HG03039 (cell line): ENCODE results near the gene LRRC61.

ENCODE experiments used
- ATAC-seq: cut with Tn5 transposase; IDR thresholded peaks from one replicate; pipeline ENCODE4 v1.9.1; 2021; ENCODE audit warnings: mild to moderate bottlenecking, moderate library complexity; ENCODE audit not compliant: unreplicated experiment

The LRRC61 gene

DNA sequence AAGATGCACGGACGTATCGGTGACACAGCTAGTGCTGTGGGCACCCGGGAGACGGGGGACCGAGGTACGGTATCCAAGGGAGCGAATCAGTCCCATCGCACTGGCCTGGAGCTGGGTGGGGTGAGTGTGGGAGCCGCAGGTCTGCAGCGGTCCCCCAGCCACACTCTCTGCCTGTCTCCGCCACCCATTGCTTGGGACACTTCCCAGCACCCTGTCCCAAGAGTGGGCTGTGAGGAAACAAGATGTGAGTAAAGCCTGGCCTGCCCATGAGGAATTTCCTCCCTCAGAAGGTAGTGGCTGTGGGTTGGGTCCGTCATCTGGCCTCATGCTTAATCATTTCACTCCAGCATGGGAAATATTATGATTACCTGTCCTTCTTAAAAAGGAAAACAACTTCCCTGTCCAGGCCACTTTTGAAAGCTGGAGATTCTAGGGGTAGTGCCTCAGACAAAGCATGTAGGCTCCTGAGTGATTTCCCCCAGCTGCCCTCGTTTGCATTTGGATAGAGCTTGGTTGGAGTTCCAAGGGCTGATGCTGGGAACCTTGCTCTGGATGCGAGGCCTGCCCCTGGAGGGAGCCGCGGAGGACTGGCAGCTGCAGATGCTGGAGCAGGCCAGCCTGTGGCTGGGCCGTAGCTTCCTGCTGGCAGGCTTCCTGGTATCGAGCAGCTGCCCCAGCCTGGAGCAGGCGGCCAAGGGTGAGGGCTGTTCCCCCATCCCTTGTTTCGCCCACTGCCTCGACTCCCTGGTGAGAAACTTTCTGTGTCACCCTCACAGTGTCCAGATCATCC is 6.4 kb downstream of the LRRC61 start:
- ATAC-seq = no peak

DNA sequence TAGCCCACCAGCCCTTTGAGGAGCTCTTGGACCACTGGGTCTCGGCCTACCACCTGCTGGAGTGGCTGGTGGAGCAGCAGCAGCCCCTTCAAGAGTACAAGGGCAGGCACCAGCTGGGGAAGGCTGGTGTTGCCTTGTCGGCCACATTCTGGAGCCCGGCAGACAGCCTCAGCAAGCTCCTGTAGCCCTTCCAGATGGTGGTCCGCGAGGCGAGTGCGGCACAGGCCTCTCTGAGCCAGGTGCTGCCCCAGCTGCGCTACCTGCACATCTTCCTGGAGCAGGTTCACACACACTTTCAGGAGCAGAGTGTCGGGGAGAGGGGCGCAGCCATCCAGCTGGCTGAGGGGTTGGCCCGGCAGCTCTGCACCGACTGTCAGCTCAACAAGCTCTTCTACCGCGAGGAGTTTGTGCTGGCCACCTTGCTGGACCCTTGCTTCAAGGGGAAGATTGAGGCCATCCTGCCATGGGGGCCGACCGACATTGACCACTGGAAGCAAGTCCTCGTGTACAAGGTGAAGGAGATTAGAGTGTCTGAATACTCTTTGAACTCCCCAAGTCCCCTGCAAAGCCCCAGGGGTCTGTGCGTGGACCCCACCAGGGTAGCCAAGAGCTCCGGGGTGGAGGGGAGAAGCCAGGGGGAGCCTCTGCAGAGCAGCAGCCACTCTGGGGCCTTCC is 7.2 kb downstream of the LRRC61 start:
- no peak for ATAC-seq

DNA sequence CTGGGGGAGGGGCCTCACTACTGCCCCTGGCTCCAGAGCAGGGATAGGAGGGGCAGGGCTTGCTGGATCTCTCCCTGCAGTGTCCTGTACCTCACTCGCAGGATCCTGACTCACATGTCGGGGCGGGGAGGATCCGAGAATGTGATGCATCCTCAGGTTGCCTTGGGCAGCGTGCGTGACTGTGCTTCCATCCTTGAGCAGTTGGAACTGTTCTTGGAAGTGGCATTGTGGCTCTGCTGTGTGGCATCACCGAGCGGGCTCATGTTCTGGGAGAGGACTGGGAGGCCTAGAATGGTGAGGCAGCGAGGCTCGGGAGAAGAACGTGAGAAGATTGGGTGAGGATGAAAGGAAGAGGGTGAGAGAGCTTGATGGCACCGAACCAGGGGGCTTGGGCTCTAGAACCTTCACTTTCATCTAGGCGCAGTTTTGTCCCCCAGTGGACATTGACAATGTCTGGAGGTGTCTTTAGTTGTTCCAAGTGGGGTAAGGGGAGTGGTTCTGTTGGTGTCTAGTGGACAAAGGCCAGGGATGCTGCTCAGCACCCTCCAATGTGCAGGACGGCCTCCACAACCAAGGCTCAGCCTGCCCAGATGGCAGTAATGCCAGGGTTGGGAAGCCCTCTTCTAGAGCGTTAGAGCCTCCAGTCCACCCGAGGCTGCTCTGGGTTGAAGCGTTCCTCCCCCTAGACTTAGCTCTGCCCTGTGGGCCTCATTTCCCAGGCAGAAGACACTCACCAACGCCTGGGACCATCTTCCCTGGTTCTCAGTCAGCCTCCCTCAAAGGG is 9.9 kb downstream of the LRRC61 start:
- no peak for ATAC-seq

DNA sequence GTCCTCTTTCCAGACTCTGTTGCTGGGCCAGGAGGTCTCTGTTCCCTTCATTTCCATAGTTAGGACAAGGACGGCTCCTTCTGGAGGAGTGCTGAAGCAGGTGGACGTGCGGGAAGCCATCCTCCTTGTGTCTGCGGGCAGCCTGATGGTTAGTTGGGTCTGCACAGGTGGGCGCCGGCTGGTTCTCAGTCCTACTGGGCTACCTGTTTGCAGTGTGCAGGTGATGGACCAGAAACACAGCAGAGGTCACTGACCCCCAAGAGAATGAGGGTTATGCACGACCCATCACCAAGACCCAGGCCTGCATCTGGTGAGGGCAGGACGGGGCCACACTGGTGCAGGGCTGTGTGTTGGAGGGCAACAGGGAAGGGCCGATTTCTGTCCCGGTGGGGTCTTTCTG is 10.5 kb downstream of the LRRC61 start:
- no peak for ATAC-seq

DNA sequence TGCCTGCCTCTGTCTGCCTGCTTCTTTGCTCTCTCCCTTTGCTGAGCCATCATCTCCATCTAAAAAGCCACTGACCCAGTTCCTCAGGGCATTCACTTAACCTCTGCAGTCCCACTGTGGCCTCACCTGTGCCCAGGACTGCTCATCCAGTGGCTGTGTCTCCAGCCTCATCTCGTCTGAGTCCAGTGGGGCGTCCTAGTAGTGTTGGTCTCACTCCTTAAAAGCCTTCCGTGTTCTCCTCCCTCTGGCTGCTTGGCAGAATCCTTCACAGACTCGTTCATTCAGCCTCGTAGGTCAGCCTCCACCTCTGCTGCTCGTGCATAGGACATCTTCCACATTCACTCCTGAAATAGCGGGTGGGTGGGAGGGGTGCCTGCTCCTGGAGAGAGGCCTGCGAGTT is 11.0 kb downstream of the LRRC61 start:
- ATAC-seq = no peak

DNA sequence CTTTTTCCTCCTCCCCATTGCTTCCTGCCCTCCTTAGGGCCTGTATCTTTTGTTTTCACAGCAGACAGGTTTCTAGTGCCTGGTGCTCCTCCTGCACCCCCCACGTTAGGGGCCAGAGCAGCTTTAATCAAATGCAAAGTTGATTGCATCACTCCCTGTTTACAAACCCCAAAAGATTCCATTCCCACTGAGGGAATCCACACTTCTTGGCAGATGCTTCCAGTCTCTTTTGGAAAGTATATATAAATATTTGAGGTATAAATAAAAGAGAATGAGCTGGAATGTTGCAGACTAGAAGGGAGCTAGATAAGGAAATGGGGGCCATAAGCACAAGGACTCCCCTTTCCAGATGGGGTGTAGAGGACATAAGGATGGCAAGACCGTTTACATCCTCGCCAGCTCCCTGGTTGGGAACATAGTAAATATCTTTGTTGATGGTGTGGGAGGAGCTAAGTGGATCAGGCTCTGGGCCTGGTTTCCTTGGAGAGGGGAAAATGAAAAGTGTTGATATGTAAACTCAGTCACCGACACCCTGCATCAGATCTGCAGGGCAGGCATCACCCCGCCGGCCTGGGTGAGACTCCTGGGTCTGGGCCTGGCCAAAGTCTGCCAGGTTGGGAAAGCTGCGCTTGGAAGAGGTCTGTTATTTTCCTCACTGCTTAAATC is 12.1 kb downstream of the LRRC61 start:
- no peak for ATAC-seq

DNA sequence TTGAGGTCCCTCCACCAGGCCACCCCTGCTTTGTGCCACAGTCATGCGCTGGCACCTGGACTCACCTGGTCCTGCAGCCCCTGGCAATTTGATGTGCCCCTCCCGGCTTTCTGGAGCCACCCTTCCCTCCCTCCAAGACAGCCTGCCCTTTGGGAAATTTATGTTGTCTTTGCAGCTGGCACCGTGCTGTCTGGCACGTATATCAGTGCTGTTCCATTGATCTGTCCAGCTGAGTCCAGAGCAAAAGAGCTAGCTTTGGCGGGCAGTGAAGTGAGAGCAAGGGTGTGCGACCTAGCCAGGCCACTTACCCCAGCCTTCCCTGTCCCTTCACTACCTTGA is 12.6 kb downstream of the LRRC61 start:
- no peak for ATAC-seq

DNA sequence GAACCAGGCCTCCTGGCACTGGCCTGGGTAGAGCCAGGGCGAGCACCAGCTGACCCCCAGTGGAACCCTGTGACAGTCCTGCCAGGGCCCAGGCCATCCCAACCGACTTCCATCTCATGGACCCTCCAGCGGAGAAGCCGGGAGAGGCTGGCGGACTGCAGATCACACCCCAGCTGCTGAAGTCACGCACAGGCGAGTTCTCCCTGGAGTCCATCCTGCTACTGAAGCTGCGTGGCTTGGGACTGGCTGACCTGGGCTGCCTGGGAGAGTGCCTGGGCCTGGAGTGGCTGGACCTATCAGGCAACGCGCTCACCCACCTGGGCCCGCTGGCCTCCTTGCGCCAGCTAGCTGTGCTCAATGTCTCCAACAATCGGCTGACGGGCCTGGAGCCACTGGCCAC is 13.6 kb downstream of the LRRC61 start:
- ATAC-seq = no peak

DNA sequence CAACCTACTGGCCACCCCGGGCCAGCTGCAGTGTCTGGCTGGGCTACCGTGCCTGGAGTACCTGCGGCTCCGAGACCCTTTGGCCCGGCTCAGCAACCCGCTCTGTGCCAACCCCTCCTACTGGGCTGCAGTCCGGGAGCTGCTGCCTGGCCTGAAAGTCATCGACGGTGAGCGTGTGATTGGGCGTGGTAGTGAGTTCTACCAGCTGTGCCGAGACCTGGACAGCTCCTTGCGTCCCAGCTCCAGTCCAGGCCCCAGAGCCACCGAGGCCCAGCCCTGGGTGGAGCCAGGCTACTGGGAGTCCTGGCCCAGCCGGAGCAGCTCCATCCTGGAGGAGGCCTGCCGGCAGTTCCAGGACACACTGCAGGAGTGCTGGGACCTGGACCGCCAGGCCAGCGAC is 14.0 kb downstream of the LRRC61 start:
- ATAC-seq = no peak

DNA sequence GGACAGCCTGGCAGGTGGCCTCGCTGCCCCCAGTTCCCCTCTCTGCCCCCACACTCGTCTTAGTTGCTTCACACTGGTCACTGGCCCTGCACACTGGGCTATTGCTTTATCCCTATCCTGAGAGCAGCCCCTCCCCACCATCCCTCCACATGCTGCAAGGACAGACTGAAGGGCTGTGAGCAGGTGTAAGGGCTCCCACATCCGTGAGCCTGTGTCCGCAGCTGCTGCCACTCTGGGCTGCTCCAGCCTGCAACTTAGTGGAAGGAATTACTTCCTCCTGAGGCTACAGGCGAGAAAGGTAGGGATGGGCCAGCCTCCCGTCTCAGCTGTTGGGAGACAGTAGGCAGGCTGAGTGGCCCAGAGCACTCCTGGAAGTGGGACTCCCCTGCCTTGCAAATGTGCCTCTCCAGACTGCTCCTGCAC is 14.5 kb downstream of the LRRC61 start:
- no peak for ATAC-seq

DNA sequence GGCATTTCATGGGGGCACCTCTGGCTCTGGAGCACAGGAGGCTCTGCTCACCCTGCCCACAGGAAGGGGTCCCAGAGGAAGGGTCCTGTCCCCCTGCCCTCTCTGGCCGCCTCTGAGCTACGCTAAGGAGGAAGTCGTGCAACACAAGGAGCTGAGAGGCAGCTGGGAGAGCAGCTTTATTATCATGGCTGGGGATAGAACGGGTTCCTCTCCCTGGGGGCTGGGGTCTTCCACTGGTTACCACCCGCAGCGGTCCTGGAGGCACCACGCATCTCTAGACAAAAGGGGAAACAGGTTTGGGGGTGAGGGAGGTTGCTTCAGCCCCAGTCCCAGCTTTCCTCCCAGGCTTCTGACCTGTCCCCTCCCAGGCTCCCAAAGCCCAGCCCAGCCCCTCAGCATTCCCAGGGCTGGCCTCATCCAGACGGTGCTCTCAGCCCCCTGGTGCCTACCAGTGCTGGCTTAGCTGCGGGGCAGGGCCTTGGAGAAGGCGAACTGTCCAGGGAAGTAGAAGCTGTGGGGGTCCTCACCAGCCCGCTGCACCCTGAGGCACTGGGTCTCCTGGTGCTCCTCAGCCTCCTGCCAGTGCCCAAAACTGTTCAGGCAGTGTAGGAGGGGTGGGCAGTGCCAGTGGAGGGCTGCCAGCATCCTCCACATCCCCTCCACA is 15.1 kb downstream of the LRRC61 start:
- ATAC-seq = no peak

DNA sequence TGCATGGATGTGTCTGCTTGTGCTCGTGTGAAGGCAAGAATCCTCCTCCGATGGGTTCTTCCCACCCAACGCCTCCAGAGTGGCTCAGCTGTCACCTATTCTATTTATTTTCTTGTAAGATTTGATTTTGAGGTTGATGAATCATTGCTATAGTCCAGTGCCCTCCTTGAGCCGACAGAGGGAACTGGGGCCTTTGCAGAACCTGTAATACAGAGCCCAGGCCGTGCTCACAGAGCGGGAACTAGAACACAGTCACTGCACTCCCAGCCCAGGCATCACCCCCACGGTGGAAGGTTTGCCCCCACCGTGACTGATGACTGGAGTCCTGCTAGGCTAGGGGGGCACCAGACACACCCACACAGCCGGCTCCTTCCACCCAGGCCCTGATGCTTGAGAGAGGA is 16.3 kb downstream of the LRRC61 start:
- no peak for ATAC-seq

DNA sequence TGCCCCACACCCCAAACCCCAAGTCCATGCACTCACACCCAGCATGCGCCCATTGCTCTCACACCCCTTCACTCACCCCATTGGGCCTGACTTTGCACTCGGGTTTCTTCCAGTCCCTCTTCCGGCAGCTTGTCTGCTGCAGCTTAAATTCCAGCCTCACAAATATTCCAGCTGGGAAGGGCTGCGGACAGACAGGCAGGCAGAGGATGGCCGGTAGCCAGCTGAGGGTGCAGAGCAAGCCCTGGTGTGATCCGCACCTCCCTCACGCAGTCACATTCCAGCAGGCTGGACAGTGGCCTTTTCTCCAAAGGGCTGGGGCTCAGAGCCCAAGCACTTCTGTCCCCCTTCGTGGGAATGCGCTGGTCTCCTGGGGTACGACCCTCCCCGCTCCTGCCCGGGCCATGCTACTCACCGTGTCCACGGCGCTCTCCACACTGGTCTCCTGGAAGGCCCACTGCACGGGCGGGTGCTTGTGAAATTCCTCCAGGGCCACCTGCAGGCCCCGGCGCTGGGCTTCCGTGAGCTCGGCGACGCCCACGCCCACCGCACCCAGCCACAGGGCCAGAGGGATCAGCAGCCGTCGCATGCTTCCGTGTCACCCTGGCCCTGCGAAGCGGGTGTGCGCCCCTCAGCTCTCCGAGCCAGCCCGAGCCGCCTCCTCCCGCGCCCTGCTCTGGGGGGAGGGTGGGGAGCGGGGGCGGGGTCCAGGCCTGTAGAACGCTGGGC is 17.0 kb downstream of the LRRC61 start:
- ATAC-seq = no peak

DNA sequence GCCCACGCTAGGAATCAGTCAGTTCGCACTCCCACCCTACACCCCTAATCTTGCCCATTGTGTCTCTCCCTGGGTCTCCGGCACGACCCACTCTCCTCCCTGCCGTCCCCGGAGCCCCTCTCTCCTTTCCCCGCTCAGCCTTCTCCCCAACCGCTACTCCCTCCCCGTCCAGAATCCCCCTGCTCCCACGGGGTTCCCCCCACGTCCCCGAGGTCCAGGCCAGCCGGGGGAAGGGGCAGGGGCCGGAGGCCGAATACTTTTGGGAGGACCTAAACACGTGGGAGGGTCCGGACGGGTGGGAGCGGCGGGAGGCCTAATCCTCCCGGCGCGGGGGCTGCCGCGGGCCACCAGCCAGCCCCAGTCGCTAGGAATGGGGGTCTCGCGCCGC is 17.7 kb downstream of the LRRC61 start:
- no peak for ATAC-seq

DNA sequence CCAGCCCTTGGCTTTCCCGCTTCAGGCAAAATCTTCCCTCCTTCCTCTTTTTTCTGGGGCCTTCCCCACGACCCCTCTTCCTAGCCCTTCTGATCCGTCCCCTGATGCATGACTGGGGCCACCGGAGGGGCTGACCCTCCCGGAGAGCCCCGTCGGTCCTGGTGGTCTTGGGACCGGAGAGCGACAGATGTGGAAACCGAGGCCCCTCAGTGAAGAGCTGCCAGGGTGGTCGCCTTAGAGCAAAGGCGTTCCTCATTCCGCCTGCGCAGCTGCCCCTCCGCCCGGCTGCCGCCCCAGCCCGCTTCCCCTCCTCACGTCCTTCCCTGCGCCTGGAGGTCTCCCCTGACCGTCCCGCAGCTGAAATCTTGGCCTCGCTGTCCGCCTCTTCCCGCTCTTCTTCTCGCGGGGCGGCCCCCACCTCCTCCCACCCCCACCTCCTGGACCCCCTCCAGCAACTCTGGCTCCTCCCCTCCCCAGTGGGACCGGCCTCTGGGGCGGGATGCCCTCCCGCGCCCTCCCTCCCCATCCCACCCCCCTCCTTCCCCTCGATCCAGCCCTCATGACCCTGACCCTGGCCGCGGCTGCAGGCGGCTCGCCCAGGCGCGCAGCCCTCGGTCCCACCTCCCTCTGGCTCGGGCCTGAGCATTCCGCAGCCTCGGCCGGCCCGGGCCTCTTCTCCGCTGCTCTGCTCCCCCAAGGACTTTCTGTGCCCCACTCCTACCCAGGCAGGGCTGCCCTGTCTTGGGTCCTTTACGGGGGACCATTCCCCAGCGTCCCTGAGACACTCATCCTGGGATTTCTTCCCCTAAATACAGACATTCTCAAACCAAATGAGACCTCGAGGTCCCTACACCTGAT is 18.3 kb downstream of the LRRC61 start, which contains the start of gene RARRES2:
TSS of gene RARRES2 (minus strand) at position 367 of the 858 bp plus-strand sequence. CDS start 1,020 bp downstream, outside the sequence.
- ATAC-seq = no peak

DNA sequence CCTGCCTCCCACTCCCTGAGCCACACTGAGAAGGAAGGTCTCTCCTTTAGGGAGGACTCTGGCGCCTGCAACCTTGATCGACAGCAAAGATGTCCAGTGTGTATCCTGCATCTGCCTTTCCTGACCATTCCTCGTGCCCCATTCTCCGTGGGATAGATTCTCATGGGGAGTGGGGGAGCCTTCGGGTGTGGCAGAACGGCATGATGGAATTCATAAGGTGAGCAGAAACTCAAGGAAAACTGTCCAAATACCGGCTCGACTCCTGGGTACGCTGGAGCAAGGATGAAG is 18.9 kb downstream of the LRRC61 start:
- no peak for ATAC-seq

DNA sequence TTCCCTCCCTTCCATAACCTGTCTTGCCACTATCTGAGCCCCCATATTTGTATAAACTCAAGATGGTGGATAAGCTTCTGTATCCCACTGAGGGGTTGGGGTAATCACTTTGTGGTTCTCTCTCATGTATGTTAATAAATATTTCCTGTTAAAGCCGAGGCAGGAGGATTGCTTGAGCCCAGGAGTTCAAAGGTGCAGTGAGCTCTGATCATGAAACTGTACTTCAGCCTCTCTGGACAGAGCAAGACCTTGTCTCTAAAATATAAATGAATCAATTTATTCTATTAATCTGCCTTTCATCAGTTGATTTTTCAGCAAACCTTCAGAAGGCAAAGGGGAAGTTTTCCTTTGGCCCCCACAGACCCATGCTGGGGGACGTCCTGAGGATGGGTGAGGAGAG is 20.1 kb downstream of the LRRC61 start:
- no peak for ATAC-seq

DNA sequence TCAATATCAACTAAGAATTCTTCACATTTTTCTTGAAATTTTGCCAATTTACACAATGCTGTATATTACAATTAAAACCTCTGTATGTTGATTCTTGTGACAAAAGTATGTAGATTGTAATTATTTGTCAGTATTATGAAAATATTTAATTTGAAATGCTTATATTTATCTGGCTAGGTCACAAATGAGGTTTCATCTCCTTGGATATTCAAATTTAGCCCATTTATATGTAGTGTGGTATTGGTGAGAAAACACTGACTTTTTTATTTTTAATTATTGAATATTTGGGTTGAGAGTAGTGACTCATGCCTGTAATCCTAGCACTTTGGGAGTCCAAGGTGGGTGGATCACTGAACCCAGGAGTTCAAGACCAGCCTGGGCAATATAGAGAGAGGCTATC is 21.1 kb downstream of the LRRC61 start:
- no peak for ATAC-seq

DNA sequence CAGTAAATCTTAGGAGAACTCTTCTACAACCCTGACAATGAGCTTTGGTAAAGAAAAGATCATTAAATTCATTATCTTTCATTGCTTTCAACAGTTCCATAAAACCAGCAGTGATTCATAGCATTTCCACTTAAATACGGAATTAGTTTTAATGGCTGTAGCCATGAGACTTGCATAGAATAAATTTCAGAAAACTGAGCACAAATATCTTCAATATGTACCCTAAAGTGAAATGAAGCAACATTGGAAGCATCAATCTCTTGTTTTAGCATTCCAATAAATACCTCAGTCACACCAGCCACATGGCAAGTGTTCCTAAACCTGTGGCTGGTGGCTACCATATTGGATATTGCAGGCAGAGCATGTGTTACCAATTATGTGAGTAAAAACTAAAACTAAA is 21.9 kb downstream of the LRRC61 start:
- ATAC-seq = no peak
